ENCODE data around the gene FPR1. TPM values are rescaled to one million over a fixed set of nuclear protein-coding genes. Genes with fewer than 3 reads are reported as not detected.

FPR1 gene
- total RNA-seq, 1 donor from 2014 or later: 0.49 TPM

DNA sequence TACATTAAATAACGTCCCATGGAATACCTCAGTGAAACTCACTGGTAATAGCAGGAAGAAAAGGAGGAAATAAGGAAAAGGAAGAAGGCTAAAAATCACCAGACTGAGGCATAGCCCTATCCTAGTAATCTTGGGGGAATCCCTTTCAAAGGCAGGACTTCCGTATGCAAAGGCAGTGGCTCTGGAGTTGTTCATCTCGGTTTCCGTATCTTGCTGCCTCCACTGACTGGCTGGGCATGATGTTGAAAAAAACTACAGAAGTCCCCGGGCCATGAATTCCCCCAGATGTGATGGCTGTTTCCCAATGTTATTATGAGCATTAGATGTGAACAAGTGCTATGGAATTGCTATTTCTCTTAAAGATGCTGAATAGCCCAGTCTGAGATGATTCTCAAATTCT lies 14.8 kb upstream of the FPR1 start:
- ATAC-seq (ENCODE audit: low read depth): no peak
- no peak overlapping the region for H3K27ac Mint-ChIP-seq
- no peaks in the 10 kb centered on the region for H3K36me3 Mint-ChIP-seq (ENCODE audit: low read depth)
- ChIA-PET POLR2A (no interaction called here), CTCF (no interaction called here)
- intact Hi-C loops (cut with micrococcal nuclease): no loop called here
- H3K4me3 Mint-ChIP-seq: no peak overlapping the region
- no peak for DNase-seq
- no peaks in the 10 kb centered on the region for H3K4me1 Mint-ChIP-seq
- no peaks in the 10 kb centered on the region for H3K9me3 Mint-ChIP-seq
- peaks cover 49% of the 10 kb centered on the region for H3K27me3 Mint-ChIP-seq
- TF ChIP-seq, protein P1, sequence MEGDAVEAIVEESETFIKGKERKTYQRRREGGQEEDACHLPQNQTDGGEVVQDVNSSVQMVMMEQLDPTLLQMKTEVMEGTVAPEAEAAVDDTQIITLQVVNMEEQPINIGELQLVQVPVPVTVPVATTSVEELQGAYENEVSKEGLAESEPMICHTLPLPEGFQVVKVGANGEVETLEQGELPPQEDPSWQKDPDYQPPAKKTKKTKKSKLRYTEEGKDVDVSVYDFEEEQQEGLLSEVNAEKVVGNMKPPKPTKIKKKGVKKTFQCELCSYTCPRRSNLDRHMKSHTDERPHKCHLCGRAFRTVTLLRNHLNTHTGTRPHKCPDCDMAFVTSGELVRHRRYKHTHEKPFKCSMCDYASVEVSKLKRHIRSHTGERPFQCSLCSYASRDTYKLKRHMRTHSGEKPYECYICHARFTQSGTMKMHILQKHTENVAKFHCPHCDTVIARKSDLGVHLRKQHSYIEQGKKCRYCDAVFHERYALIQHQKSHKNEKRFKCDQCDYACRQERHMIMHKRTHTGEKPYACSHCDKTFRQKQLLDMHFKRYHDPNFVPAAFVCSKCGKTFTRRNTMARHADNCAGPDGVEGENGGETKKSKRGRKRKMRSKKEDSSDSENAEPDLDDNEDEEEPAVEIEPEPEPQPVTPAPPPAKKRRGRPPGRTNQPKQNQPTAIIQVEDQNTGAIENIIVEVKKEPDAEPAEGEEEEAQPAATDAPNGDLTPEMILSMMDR (IDR thresholded peaks at IDR 0.05): no peak

DNA sequence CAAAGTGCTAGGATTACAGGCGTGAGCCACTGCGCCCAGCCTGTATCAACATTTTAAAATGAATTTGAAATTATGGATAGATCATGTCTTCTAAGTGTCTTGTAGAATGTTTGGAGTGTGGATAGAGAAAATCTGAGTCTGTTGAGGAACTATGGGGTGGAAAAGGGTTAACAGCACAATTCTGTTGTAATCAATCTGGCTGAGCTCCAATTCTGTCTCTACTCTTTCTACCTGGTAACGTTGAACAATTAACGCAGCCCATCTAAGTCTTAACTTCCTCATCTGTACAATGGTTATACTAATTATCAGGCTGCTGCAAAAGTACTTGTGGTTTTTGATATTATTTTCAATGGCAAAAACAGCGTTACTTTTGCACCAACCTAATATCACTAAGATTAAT lies 13.4 kb upstream of the FPR1 start:
- H3K36me3 Mint-ChIP-seq (ENCODE audit: low read depth): no peaks in the 10 kb centered on the region
- H3K27ac Mint-ChIP-seq: no peak overlapping the region
- H3K9me3 Mint-ChIP-seq: no peaks in the 10 kb centered on the region
- peaks cover 43% of the 10 kb centered on the region for H3K27me3 Mint-ChIP-seq
- no peak for ATAC-seq (ENCODE audit: low read depth)
- POLR2A ChIA-PET: no interaction called here
- TF ChIP-seq, protein P1 (IDR thresholded peaks at IDR 0.05): no peak
- DNase-seq: no peak
- CTCF ChIA-PET: no interaction called here
- H3K4me1 Mint-ChIP-seq: no peaks in the 10 kb centered on the region
- no peak overlapping the region for H3K4me3 Mint-ChIP-seq
- intact Hi-C loops (cut with micrococcal nuclease): no loop called here

DNA sequence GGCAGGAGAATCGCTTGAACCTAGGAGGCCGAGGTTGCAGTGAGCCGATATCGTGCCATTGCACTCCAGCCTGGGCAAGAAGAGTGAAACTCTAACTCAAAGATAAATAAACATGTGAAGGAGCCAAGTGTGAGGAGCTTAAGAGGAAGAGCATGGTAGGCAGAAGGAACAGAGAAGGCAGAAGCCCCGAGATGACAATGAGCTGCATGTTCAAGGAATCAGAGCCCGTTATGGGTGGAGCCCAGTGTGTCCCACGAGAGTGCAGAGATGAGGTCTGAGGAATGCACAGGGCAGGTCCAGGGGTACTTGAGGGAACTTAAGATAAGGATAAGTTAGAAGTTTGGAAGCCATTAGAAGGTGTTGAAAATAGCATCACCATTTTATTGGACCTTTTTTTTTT lies 10.0 kb upstream of the FPR1 start:
- Mint-ChIP-seq H3K4me3 (no peak overlapping the region), H3K9me3 (no peaks in the 10 kb centered on the region), H3K36me3 (ENCODE audit: low read depth) (no peaks in the 10 kb centered on the region), H3K27me3 (peaks cover 31% of the 10 kb centered on the region), H3K27ac (no peak overlapping the region), H3K4me1 (no peaks in the 10 kb centered on the region)
- TF ChIP-seq, protein P1 (IDR thresholded peaks at IDR 0.05): no peak
- ATAC-seq (ENCODE audit: low read depth) (no peak), DNase-seq (no peak)
- ChIA-PET POLR2A (no interaction called here), CTCF (no interaction called here)
- intact Hi-C loops (cut with micrococcal nuclease): no loop called here

DNA sequence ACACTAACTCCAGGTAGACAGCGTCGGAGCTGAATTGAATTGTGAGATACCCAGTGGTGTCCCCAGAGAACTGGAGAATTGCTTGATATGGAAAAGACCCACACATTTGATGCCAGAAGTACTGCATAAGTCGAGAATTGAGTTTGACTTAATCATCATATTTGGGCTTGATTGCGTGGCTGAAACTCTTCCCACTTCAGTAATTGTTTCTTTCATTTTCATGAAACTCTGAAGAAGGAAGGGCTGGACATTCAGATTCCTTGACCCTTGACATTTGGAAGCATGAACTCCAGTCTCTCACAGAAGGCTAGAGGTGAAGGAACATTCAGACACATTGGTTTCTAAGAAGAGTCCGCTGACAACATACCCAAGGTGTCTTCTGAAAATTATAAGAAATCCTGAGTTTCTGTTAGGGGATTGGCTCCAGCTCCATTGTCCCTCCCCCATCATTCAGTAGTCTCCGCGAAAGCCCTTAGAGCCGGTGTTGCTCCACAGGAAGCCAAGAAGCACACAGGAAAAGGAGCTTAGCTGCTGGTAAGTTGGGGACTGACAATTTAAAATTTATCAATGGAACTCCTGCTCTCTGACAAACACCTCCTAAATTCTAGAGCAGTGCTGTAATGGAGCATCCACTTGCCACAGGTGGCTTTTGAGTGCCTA lies 9.1 kb upstream of the FPR1 start, which contains the start of gene FPR2:
TSS of gene FPR2 (plus strand) at position 484 of the 660 bp plus-strand sequence. CDS start 7,479 bp downstream, outside the sequence.
- H3K4me1 Mint-ChIP-seq: no peaks in the 10 kb centered on the region
- CTCF ChIA-PET: no interaction called here
- no peak within 1 kb of the TSS for H3K4me3 Mint-ChIP-seq
- peaks cover 28% of the 10 kb centered on the region for H3K27me3 Mint-ChIP-seq
- intact Hi-C loops (cut with micrococcal nuclease): no loop called here
- POLR2A ChIA-PET: no interaction called here
- no peak for DNase-seq
- TF ChIP-seq, protein P1 (IDR thresholded peaks at IDR 0.05): no peak
- ATAC-seq (ENCODE audit: low read depth): no peak
- no peaks in the 10 kb centered on the region for H3K36me3 Mint-ChIP-seq (ENCODE audit: low read depth)
- H3K27ac Mint-ChIP-seq: no peak within 1 kb of the TSS
- no peaks in the 10 kb centered on the region for H3K9me3 Mint-ChIP-seq

DNA sequence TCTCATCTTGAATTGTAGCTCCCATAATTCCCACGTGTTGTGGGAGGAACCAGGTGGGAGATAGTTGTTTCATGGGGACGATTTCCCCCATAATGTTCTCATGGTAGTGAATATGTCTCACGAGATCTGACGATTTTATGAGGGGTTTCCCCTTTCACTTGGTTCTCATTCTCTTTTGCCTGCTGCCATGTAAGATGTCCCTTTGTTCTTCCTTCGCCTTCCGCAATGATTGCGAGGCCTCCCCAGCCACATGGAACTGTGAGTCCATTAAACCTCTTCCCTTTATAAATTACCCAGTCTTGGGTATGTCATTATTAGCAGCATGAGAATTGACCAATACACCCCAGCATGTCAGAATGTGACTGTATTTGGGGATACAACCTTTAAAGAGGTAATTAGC lies 3.9 kb upstream of the FPR1 start:
- Mint-ChIP-seq H3K36me3 (ENCODE audit: low read depth) (no peaks in the 10 kb centered on the region), H3K4me3 (no peak overlapping the region), H3K4me1 (peaks cover 12% of the 10 kb centered on the region), H3K9me3 (peaks cover 3% of the 10 kb centered on the region), H3K27me3 (no peaks in the 10 kb centered on the region), H3K27ac (no peak overlapping the region)
- ChIA-PET CTCF (no interaction called here), POLR2A (no interaction called here)
- no peak for ATAC-seq (ENCODE audit: low read depth)
- TF ChIP-seq, protein P1 (IDR thresholded peaks at IDR 0.05): no peak
- intact Hi-C loops (cut with micrococcal nuclease): no loop called here
- no peak for DNase-seq

Measured in activated B cell treated with CpG ODN at 0.5 μM for 24 hours (primary cell).